ENCODE results near the gene BCAS3. TPM values are rescaled to one million over a fixed set of nuclear protein-coding genes. Genes with fewer than 3 reads are reported as not detected.

BCAS3 gene
- total RNA-seq, 1 donor from 2014 or later = 29.6 TPM

GRCh38 chr17:60729854-60730253 lies 52.2 kb downstream of the BCAS3 start:
- no peaks in the 10 kb centered on the region for H3K27me3 ChIP-seq (ENCODE audit: low read depth)
- H3K4me3 ChIP-seq = no peak overlapping the region
- intact Hi-C loops (cut with DNase I) = no loop called here
- no peak overlapping the region for H3K27ac ChIP-seq
- peaks cover 12% of the 10 kb centered on the region for H3K4me1 ChIP-seq
- H3K36me3 ChIP-seq = no peaks in the 10 kb centered on the region
- TF ChIP-seq CTCF (IDR thresholded peaks at IDR 0.05) = no peak
- DNase-seq = no peak
- no peaks in the 10 kb centered on the region for H3K9me3 ChIP-seq
- ATAC-seq = no peak

- no peak for ATAC-seq
- Histone ChIP-seq H3K27me3 (ENCODE audit: low read depth) (no peaks in the 10 kb centered on the region), H3K9me3 (no peaks in the 10 kb centered on the region), H3K4me3 (no peak overlapping the region), H3K27ac (no peak overlapping the region), H3K36me3 (no peaks in the 10 kb centered on the region), H3K4me1 (peaks cover 12% of the 10 kb centered on the region)
- no peak for DNase-seq
- TF ChIP-seq CTCF (IDR thresholded peaks at IDR 0.05) = no peak
- intact Hi-C loops (cut with DNase I) = no loop called here
Observed at GRCh38 chr17:60730273-60730672, 52.6 kb downstream of the BCAS3 start.

GRCh38 chr17:60738287-60738686 lies 60.6 kb downstream of the BCAS3 start:
- Histone ChIP-seq H3K4me3 (no peak overlapping the region), H3K27me3 (ENCODE audit: low read depth) (no peaks in the 10 kb centered on the region), H3K27ac (no peak overlapping the region), H3K4me1 (peaks cover 2% of the 10 kb centered on the region), H3K36me3 (no peaks in the 10 kb centered on the region), H3K9me3 (no peaks in the 10 kb centered on the region)
- TF ChIP-seq CTCF (IDR thresholded peaks at IDR 0.05) = no peak
- intact Hi-C loops (cut with DNase I) = no loop called here
- ATAC-seq (no peak), DNase-seq (no peak)

GRCh38 chr17:60740584-60740983 lies 62.9 kb downstream of the BCAS3 start:
- TF ChIP-seq CTCF (IDR thresholded peaks at IDR 0.05) = no peak
- intact Hi-C loops (cut with DNase I) = no loop called here
- Histone ChIP-seq H3K27ac (no peak overlapping the region), H3K36me3 (no peaks in the 10 kb centered on the region), H3K4me1 (peaks cover 18% of the 10 kb centered on the region), H3K27me3 (ENCODE audit: low read depth) (no peaks in the 10 kb centered on the region), H3K4me3 (no peak overlapping the region), H3K9me3 (no peaks in the 10 kb centered on the region)
- DNase-seq = no peak
- no peak for ATAC-seq

- H3K27me3 ChIP-seq (ENCODE audit: low read depth) = no peaks in the 10 kb centered on the region
- intact Hi-C loops (cut with DNase I) = no loop called here
- DNase-seq = no peak
- H3K4me1 ChIP-seq = peaks cover 18% of the 10 kb centered on the region
- H3K9me3 ChIP-seq = no peaks in the 10 kb centered on the region
- no peak overlapping the region for H3K27ac ChIP-seq
- TF ChIP-seq CTCF (IDR thresholded peaks at IDR 0.05) = no peak
- no peaks in the 10 kb centered on the region for H3K36me3 ChIP-seq
- ATAC-seq = no peak
- no peak overlapping the region for H3K4me3 ChIP-seq
Observed at GRCh38 chr17:60741031-60741430, 63.4 kb downstream of the BCAS3 start.

GRCh38 chr17:60743282-60743681 lies 65.6 kb downstream of the BCAS3 start:
- H3K9me3 ChIP-seq = no peaks in the 10 kb centered on the region
- TF ChIP-seq CTCF (IDR thresholded peaks at IDR 0.05) = no peak
- DNase-seq = no peak
- intact Hi-C loops (cut with DNase I) = no loop called here
- no peak overlapping the region for H3K4me3 ChIP-seq
- H3K27ac ChIP-seq = peak overlapping the region; percentile 19
- ATAC-seq = no peak
- H3K4me1 ChIP-seq = peaks cover 18% of the 10 kb centered on the region
- no peaks in the 10 kb centered on the region for H3K27me3 ChIP-seq (ENCODE audit: low read depth)
- no peaks in the 10 kb centered on the region for H3K36me3 ChIP-seq
